Measurements from ENCODE around the gene CRYBB3. TPM values are rescaled to one million over a fixed set of nuclear protein-coding genes. Genes with fewer than 3 reads are reported as not detected.

Gene CRYBB3
- polyA plus RNA-seq, 1 experiment, result not detected

- ChIA-PET POLR2A (no interaction called here), CTCF (no interaction called here)
- no peak for DNase-seq (ENCODE audit: low read depth, low spot score)
- no peak overlapping the region for H3K27ac ChIP-seq (ENCODE audit: low read depth, low read length)
- no peaks in the 10 kb centered on the region for H3K27me3 ChIP-seq (ENCODE audit: control insufficient read depth, insufficient read depth, low read length)
- no peak overlapping the region for H3K4me3 ChIP-seq (ENCODE audit: low read depth, low read length)
- no peaks in the 10 kb centered on the region; the same call in 1 of the 2 replicates for H3K9me3 ChIP-seq (ENCODE audit: control insufficient read depth, insufficient read depth, low read length)
- TF ChIP-seq CTCF (IDR thresholded peaks at IDR 0.05; ENCODE audit: low read depth, low read length), result no peak
Measured at GRCh38 chr22:25186140-25186539, 13.5 kb upstream of the CRYBB3 start.

- no peak overlapping the region for H3K4me3 ChIP-seq (ENCODE audit: low read depth, low read length)
- no peak for TF ChIP-seq CTCF (IDR thresholded peaks at IDR 0.05; ENCODE audit: low read depth, low read length)
- no peaks in the 10 kb centered on the region; the same call in 1 of the 2 replicates for H3K9me3 ChIP-seq (ENCODE audit: control insufficient read depth, insufficient read depth, low read length)
- CTCF ChIA-PET, result interaction anchor here (2.1 kb wide), 1 partner anchor 15 kb away, joined by 9 read pairs; no protein-coding TSS in a partner anchor
- no peak for DNase-seq (ENCODE audit: low read depth, low spot score)
- H3K27ac ChIP-seq (ENCODE audit: low read depth, low read length), result no peak overlapping the region
- POLR2A ChIA-PET, result no interaction called here
- H3K27me3 ChIP-seq (ENCODE audit: control insufficient read depth, insufficient read depth, low read length), result no peaks in the 10 kb centered on the region
Measured at GRCh38 chr22:25187469-25187868, 12.2 kb upstream of the CRYBB3 start.

- TF ChIP-seq CTCF (IDR thresholded peaks at IDR 0.05; ENCODE audit: low read depth, low read length), result no peak
- H3K4me3 ChIP-seq (ENCODE audit: low read depth, low read length), result no peak overlapping the region
- H3K9me3 ChIP-seq (ENCODE audit: control insufficient read depth, insufficient read depth, low read length), result no peaks in the 10 kb centered on the region
- POLR2A ChIA-PET, result no interaction called here
- H3K27me3 ChIP-seq (ENCODE audit: control insufficient read depth, insufficient read depth, low read length), result no peaks in the 10 kb centered on the region
- H3K27ac ChIP-seq (ENCODE audit: low read depth, low read length), result no peak overlapping the region
- CTCF ChIA-PET, result interaction anchor here (1.0 kb wide), 1 partner anchor 11 kb away, joined by 3 read pairs; no protein-coding TSS in a partner anchor
- DNase-seq (ENCODE audit: low read depth, low spot score), result no peak
Measured at GRCh38 chr22:25192406-25192805, 7.3 kb upstream of the CRYBB3 start.

- no peak for DNase-seq (ENCODE audit: low read depth, low spot score)
- no peak overlapping the region for H3K4me3 ChIP-seq (ENCODE audit: low read depth, low read length)
- no peaks in the 10 kb centered on the region for H3K27me3 ChIP-seq (ENCODE audit: control insufficient read depth, insufficient read depth, low read length)
- CTCF ChIA-PET, result interaction anchor here (1.0 kb wide), 1 partner anchor 10 kb away, joined by 3 read pairs; no protein-coding TSS in a partner anchor
- POLR2A ChIA-PET, result no interaction called here
- H3K9me3 ChIP-seq (ENCODE audit: control insufficient read depth, insufficient read depth, low read length), result no peaks in the 10 kb centered on the region
- no peak for TF ChIP-seq CTCF (IDR thresholded peaks at IDR 0.05; ENCODE audit: low read depth, low read length)
- no peak overlapping the region for H3K27ac ChIP-seq (ENCODE audit: low read depth, low read length)
Measured at GRCh38 chr22:25193130-25193529, 6.5 kb upstream of the CRYBB3 start.

- H3K4me3 ChIP-seq (ENCODE audit: low read depth, low read length), result no peak overlapping the region
- POLR2A ChIA-PET, result no interaction called here
- no peak overlapping the region for H3K27ac ChIP-seq (ENCODE audit: low read depth, low read length)
- H3K27me3 ChIP-seq (ENCODE audit: control insufficient read depth, insufficient read depth, low read length), result no peaks in the 10 kb centered on the region
- TF ChIP-seq CTCF (IDR thresholded peaks at IDR 0.05; ENCODE audit: low read depth, low read length), result no peak
- DNase-seq (ENCODE audit: low read depth, low spot score), result no peak
- H3K9me3 ChIP-seq (ENCODE audit: control insufficient read depth, insufficient read depth, low read length), result no peaks in the 10 kb centered on the region
- CTCF ChIA-PET, result interaction anchor here (0.5 to 1.0 kb wide), 2 partner anchors 9 to 1175 kb away, joined by 3 read pairs; no protein-coding TSS in a partner anchor
Measured at GRCh38 chr22:25193548-25193947, 6.1 kb upstream of the CRYBB3 start.

Data from AG04450 (cell line).